Fibroblast of peridontal ligament (primary cell): ENCODE data around the gene GSDME.
"Not testable (repeated sequence)": the region's sequence is repeated elsewhere in the genome, so short reads cannot be mapped to it uniquely, and the experiment has no call there.

Experiments
- DNase-seq: peaks from one replicate; pipeline ENCODE4 v3.0.0-alpha.2; 2010; ENCODE audit errors: extremely low read depth

The GSDME gene

DNA sequence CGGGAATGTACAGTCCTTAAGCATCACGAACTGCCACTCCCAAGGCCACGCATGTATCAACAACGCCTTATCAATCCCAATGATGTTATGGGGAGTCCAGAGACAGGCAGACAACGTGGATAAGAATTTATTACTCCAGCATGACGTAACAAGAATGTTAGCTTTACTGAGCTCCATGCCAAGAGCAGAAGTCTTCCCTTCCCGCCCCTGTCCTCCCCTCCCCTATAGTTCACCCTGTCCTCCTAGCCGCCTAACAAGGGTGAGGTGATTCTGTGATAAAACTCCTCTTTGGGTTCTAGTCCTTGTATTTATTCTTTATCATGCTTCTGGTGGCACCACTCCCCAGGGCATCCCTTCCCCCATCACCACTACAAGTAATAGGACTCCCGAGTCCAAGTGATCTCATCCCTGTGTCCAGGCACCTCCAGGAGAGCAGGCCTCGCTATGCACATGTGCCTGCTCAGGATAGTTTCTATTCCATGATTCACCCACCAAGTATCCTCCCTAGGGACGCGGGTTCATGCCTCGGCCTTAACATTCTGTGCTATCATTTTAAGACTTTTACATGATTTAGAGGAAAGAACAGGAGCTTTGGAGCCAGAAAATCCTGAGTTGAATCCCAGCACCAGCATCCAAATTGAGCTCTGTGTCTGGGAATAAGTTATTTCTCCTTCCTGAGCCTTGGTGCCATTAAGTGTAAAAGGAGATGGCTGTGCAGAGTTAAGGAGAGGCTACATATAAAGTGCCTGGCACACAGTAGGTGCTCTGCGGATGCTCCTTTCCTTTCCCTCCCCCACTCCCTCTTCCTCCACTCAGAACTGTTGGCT lies 15.4 kb downstream of the GSDME start:
- DNase-seq: peak; percentile 98

GRCh38 chr7:24740871-24741270 lies 16.4 kb downstream of the GSDME start:
- no peak for DNase-seq

DNA sequence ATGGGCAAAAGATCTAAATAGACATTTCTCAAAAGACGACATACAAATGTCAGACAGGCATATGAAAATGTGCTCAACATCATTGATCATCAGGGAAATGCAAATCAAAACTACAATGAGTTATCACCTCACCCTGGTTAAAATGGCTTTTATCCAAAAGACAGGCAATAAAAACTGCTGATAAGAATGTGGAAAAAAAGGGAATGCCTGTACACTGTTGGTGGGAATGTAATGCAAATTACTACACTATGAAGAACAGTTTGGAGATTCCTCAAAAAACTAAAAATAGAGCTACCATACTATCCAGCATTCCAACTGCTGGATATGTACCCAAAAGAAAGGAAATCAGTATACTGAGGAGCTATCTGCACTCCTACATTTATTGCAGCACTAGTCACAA lies 18.0 kb downstream of the GSDME start:
- no peak for DNase-seq

- DNase-seq: no peak
Observed at GRCh38 chr7:24738577-24738976, 18.7 kb downstream of the GSDME start.

- no peak for DNase-seq
Observed at GRCh38 chr7:24737281-24737680, 20.0 kb downstream of the GSDME start.

GRCh38 chr7:24735594-24735993 lies 21.7 kb downstream of the GSDME start:
- DNase-seq: not testable (repeated sequence)

GRCh38 chr7:24734306-24734705 lies 23.0 kb downstream of the GSDME start:
- peak; percentile 60 for DNase-seq

DNA sequence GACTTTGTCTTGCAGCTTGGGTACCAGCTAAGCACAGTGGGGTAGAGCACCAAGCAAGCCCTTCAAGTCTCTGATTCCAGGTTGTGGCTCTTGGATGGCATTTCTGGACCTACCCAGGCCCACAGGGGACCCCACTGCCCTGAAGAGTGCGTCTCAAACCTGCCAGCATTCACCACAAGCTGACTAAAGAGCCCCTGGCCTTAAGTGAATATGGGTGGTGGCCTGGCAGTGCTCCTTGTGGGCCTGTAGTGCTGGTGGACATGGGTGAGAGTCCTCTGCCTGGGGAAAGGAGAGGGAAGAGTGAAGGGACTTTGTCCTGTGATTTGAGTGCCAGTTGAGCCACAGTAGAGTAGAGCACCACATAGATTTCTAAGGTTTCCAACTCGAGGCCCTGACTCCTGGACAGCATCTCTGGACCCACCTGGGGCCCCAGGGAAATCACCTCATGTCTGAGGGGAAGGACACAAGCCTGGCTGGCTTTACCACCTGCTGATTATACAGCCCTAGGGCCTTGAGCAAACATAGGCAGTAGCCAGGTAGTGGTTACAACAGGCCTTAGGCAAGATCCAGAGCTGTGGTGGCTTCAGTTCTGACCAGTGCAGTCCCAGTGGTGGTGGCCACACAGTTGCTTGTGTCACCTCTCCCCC lies 23.7 kb downstream of the GSDME start:
- DNase-seq: no peak

DNA sequence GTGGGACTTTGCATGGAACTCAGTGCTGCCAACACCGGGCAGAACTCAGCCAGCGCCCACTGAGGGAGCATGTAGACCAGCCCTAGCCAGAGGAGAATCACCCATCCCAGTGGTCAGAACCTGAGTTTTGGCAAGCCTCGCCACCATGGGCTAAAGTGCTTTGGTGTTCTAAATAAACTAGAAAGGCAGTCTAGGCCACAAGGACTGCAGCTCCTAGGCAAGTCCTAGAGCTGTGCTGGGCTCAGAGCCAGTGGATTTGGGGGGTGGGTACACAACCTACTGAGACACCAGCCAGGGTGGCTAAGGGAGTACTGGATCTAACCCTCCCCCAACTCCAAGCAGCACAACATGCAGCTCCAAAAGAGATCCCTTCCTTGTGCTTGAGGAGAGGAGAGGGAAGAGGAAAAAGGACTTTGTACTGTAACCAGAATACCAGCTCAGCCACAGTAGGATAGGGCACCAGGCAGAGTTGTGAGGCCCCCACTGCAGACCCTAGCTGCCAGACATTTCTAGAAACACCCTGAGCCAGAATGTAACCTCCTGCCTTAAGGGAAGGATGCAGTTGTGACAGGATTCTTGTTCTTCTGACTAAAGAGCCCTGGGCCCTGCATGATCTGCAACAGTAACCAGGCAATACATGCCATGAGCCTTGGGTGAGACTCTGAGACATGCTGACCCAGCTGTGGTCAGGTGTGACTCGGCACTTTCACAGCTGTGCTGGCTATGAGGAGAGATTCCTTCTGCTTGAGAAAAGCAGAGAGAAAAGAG lies 24.4 kb downstream of the GSDME start:
- peak; percentile 76 for DNase-seq

DNA sequence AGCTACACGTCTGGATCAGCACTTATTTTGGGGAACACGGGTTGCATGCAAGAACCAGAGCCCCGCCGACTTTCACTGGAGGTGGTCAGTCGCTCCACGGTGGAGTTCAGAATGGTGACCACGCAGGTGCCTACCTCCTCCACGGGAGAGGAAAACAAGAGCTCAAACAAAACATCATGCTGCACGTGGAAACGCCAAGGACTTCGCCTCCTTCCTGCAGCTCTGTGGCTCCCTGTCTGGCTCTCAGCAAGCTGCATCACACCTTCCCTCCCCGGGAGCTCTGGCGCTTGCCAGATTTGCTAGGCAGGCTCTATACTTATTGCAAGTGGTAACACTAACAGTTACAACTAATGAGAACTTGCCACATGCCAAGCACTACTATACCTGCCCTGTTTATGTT lies 26.0 kb downstream of the GSDME start:
- no peak for DNase-seq

DNA sequence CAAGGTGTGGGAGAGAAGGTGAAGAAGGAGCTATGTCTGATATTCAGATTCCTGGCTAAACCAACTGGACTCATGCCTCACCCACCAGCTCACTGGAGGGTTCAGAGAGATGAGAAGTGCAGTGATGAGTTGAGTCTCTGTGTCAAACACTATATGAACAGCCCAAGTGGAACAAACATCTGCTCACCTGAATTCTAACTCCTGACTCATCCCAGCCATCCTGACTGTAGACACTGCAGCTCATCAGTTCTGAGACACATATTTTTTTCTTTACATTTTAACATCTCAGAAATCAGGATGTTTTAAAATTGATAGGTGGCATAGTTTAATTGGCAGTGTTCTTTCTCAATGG lies 27.3 kb downstream of the GSDME start:
- DNase-seq: no peak

GRCh38 chr7:24729365-24730017 lies 27.8 kb downstream of the GSDME start:
- DNase-seq: no peak

- DNase-seq: no peak
Observed at GRCh38 chr7:24728503-24729364, 28.5 kb downstream of the GSDME start.

GRCh38 chr7:24728121-24728500 lies 29.2 kb downstream of the GSDME start:
- no peak for DNase-seq

GRCh38 chr7:24727154-24728120 lies 29.8 kb downstream of the GSDME start:
- DNase-seq: no peak

- DNase-seq: no peak
Observed at GRCh38 chr7:24725554-24726241, 31.6 kb downstream of the GSDME start.

GRCh38 chr7:24724451-24725190 lies 32.6 kb downstream of the GSDME start:
- no peak for DNase-seq

GRCh38 chr7:24723178-24723530 lies 34.1 kb downstream of the GSDME start:
- no peak for DNase-seq
